Body of pancreas (tissue), 4 donors: ENCODE data around the gene ADAMTS2. TPM values are rescaled to one million over a fixed set of nuclear protein-coding genes. Genes with fewer than 3 reads are reported as not detected.

Experiments used
- ATAC-seq: fragments of 150-250 bp; one replicate; pipeline ENCODE4 v1.9.1; 2016
- DNase-seq, 4 donors: peaks; one replicate each; pipeline ENCODE4 v3.0.0-alpha.2; 2019
- H3K27ac ChIP-seq, 4 donors: fragments of 200-600 bp; sonication (generic); 1 replicate in 3 of 4; 2 replicates in 1 of 4; pipeline versions ENCODE4 v1.5.1 to v1.6.1; 2016 to 2019; ENCODE audit warnings: mild to moderate bottlenecking in 1 of 4, mixed read lengths in 1 of 4, moderate library complexity in 1 of 4
- H3K27me3 ChIP-seq, 2 donors: fragments of 200-600 bp; sonication (generic); one replicate each; pipeline ENCODE4 v1.6.0; 2016; ENCODE audit warnings: mild to moderate bottlenecking in 1 of 2
- H3K36me3 ChIP-seq, 2 donors: fragments of 200-600 bp; sonication (generic); replicated peaks in 1 of 2; 2 replicates each; pipeline ENCODE4 v1.5.1; 2016; ENCODE audit warnings: low read depth in 2 of 2; ENCODE audit not compliant: insufficient read depth in 1 of 2
- H3K4me1 ChIP-seq: fragments of 200-600 bp; sonication (generic); one replicate; pipeline ENCODE4 v1.6.0; 2016
- H3K4me3 ChIP-seq, 2 donors: fragments of 200-600 bp; sonication (generic); 1 replicate in 1 of 2; 2 replicates in 1 of 2; pipeline ENCODE4 v1.5.1; 2016 to 2019
- H3K9me3 ChIP-seq, 3 donors: fragments of 200-600 bp; sonication (generic); 1 replicate in 2 of 3; 2 replicates in 1 of 3; pipeline ENCODE4 v1.5.1; 2016
- POLR2A ChIP-seq, 3 donors: fragments of 450-650 bp; IDR thresholded peaks; one replicate each; pipeline ENCODE4 v1.6.1; 2016; ENCODE audit warnings: antibody characterized with exemption in 3 of 3, mild to moderate bottlenecking in 2 of 3
- WGBS, 2 donors: methylation state at CpG; one replicate each; pipeline ENCODE4 v1.1.5; 2017; 5-methylcytosine and 5-hydroxymethylcytosine counted together
- intact Hi-C: fragments of 100-400 bp; cut with DNase I; formaldehyde crosslinking; loops from one replicate; pipeline ENCODE4 v1.15.1; 2023
- total RNA-seq, 2 donors: library from RNA; depleted of rRNA; stranded (reverse); fragments of >200 nt; gene quantifications; one replicate each; pipeline ENCODE4 v1.1.0, GENCODE V29; 2016
- TF ChIP-seq, protein P1 (sequence below), 7 experiments: fragments of 450-650 bp in 4 of 7; fragments of 200-600 bp in 3 of 7; sonication (generic) in 3 of 7; IDR thresholded peaks; one replicate each; pipeline ENCODE4 v1.5.1; 2016 to 2019; ENCODE audit warnings: antibody characterized with exemption in 7 of 7

Gene ADAMTS2
- total RNA-seq, 2 donors from 2014 or later, result 9.1 to 19.1 TPM

DNA sequence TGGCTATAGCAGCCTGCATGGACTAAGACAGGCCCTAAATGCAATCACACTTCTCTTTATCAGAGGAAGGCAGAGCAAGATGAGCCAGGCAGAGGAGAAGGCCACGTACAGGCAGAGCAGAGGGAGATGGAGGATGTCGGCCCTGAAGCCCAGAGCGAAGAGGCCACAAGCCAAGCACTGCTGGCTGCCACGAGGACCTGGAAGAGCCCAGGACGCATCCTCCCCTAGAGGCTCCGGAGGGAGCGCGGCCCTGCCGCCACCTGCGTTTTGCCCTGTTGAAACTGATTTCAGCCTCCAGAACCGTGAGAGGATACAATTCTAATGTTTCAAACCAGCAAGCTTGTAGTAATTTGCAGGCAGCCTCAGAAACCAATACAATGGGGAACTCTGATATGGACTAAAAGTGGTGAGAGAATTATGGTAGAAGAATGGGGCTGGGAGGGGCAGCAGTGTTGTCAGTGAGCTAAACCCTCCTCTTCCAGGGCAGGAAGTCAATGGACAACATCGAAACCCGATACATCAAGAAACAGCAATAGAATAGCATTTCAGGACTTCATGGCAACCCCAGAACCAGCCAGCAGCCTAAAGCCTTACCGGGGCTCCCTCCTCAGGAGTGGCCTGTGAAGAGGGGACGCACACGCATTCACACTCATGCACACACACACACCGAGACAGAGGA lies 32.6 kb downstream of the ADAMTS2 start:
- H3K4me3 ChIP-seq, result no peak overlapping the region
- intact Hi-C loops, result no loop called here
- H3K9me3 ChIP-seq, result no peaks in the 10 kb centered on the region
- H3K4me1 ChIP-seq, result no peaks in the 10 kb centered on the region
- no peaks in the 10 kb centered on the region for H3K27me3 ChIP-seq
- TF ChIP-seq, protein P1, sequence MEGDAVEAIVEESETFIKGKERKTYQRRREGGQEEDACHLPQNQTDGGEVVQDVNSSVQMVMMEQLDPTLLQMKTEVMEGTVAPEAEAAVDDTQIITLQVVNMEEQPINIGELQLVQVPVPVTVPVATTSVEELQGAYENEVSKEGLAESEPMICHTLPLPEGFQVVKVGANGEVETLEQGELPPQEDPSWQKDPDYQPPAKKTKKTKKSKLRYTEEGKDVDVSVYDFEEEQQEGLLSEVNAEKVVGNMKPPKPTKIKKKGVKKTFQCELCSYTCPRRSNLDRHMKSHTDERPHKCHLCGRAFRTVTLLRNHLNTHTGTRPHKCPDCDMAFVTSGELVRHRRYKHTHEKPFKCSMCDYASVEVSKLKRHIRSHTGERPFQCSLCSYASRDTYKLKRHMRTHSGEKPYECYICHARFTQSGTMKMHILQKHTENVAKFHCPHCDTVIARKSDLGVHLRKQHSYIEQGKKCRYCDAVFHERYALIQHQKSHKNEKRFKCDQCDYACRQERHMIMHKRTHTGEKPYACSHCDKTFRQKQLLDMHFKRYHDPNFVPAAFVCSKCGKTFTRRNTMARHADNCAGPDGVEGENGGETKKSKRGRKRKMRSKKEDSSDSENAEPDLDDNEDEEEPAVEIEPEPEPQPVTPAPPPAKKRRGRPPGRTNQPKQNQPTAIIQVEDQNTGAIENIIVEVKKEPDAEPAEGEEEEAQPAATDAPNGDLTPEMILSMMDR (IDR thresholded peaks at IDR 0.05), result no peak
- TF ChIP-seq POLR2A (IDR thresholded peaks at IDR 0.05), result no peak
- DNase-seq (no peak), ATAC-seq (no peak)
- H3K27ac ChIP-seq, result no peak overlapping the region
- no peaks in the 10 kb centered on the region for H3K36me3 ChIP-seq
- 84 to 88% methylated on average over 7 to 16 of the region's 17 CpGs for WGBS, 2 donors

DNA sequence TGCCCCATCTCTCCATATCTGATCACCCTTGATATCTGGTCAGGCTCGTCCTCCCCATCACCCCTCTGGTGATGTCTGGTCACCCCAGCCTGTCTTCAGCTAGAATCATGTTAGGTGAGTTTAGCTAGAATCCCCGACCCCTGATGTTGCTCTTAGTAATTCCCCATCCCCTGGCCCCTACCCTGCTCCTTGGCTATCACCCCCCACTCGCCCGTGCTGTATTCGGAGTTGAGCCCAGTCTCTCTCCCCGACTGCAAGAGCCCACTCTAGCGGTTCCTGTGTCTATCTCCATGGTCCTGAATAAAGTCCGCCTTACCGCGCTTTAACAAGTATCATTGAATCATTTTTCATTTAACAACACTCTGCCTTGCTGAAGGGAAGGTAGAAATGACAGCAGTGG lies 33.7 kb downstream of the ADAMTS2 start:
- no peak overlapping the region for H3K27ac ChIP-seq
- WGBS, 2 donors, result 74 to 78% methylated on average over 10 of the region's 10 CpGs
- TF ChIP-seq, protein P1 (IDR thresholded peaks at IDR 0.05), result no peak
- no peak for TF ChIP-seq POLR2A (IDR thresholded peaks at IDR 0.05)
- H3K36me3 ChIP-seq, result no peaks in the 10 kb centered on the region
- H3K27me3 ChIP-seq, result no peaks in the 10 kb centered on the region
- H3K4me3 ChIP-seq, result no peak overlapping the region
- no peaks in the 10 kb centered on the region for H3K4me1 ChIP-seq
- intact Hi-C loops, result no loop called here
- no peaks in the 10 kb centered on the region for H3K9me3 ChIP-seq
- no peak for ATAC-seq
- no peak for DNase-seq

DNA sequence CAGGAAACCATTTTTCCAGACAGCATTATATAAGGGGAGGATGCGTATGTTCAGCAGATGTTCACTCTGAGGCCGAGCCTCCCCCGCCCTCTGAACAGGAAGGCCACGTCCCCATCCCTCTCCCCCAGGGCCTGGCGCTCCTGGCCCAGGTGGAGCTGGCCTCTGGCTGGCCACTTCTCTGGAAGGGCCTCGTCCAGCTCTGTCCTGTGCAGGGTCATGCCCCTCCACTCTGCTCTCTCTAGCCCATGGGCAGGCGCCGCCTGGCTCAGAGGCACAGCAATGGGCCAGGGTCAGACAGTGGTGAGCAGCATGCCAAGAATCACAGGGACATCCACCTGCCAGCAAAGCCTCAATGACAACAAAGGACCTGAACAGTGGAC lies 34.2 kb downstream of the ADAMTS2 start:
- Histone ChIP-seq H3K4me1 (no peaks in the 10 kb centered on the region), H3K36me3 (no peaks in the 10 kb centered on the region), H3K9me3 (no peaks in the 10 kb centered on the region), H3K4me3 (no peak overlapping the region), H3K27me3 (no peaks in the 10 kb centered on the region), H3K27ac (no peak overlapping the region)
- no peak for TF ChIP-seq POLR2A (IDR thresholded peaks at IDR 0.05)
- TF ChIP-seq, protein P1 (IDR thresholded peaks at IDR 0.05), result no peak
- DNase-seq, result no peak
- no peak for ATAC-seq
- 75% methylated on average over 8 of the region's 8 CpGs; no CpG with 5 or more reads in 1 of the 2 donors for WGBS, 2 donors
- intact Hi-C loops, result no loop called here

DNA sequence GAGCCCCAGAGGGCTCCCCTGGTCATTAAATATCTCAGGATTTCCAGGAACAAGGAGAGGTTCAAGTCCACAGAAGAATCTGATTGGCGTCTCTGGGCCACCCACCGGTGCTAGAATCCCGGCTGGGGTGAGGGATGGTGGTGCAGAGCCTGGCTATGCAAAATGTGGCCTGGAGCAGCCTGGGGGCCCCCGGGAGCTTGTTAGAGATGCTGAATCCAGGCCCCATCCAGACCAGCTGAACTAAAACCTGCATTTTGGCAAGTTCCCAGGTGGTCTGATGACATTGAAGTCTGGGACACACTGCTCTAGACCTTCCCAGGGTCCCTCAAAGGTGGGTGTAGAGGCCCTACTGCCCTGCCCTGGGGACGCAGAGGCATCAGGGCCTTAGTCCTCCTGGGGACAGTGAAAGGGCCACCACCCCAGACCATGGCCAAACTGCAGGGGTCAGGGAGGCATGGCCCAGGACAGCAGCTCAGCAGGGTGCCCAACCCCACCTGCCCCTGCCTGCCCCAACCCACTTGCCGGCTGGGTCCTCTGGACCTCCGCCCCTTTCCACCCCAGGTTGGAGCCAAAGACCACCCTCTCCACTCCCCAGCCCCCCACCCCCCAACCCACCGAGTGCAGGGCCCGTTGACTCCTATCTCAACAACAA lies 34.7 kb downstream of the ADAMTS2 start:
- Histone ChIP-seq H3K36me3 (no peaks in the 10 kb centered on the region), H3K4me1 (no peaks in the 10 kb centered on the region), H3K27ac (no peak overlapping the region), H3K4me3 (no peak overlapping the region), H3K27me3 (no peaks in the 10 kb centered on the region), H3K9me3 (no peaks in the 10 kb centered on the region)
- TF ChIP-seq, protein P1 (IDR thresholded peaks at IDR 0.05), result no peak
- TF ChIP-seq POLR2A (IDR thresholded peaks at IDR 0.05), result no peak
- 57 to 67% methylated on average over 2 to 9 of the region's 9 CpGs for WGBS, 2 donors
- intact Hi-C loops, result no loop called here
- DNase-seq, result peak in 1 of 4 donors; percentile 10
- no peak for ATAC-seq
